ENCODE data around the gene STOX1.

The STOX1 gene

GRCh38 chr10:68857005-68857404 is 29.7 kb downstream of the STOX1 start:
- TF ChIP-seq FOXP2 (optimal IDR thresholded peaks at IDR 0.05; ENCODE audit: borderline replicate concordance, extremely low read depth, extremely low read length, insufficient read depth), result no peak
- TF ChIP-seq REST (IDR thresholded peaks at IDR 0.05; ENCODE audit: insufficient read depth in 1 of 2, low read depth in 2 of 2, low read length in 2 of 2), result no peak
- TF ChIP-seq TAF1 (IDR thresholded peaks at IDR 0.05; ENCODE audit: borderline replicate concordance, insufficient read depth, low read length), result no peak
- TF ChIP-seq POLR2AphosphoS5 (IDR thresholded peaks at IDR 0.05; ENCODE audit: low read depth, low read length), result no peak
- TF ChIP-seq SIN3A (IDR thresholded peaks at IDR 0.05; ENCODE audit: borderline replicate concordance, insufficient read depth, low read length), result no peak

- TF ChIP-seq TAF1 (IDR thresholded peaks at IDR 0.05; ENCODE audit: borderline replicate concordance, insufficient read depth, low read length) (no peak), POLR2AphosphoS5 (IDR thresholded peaks at IDR 0.05; ENCODE audit: low read depth, low read length) (no peak), SIN3A (IDR thresholded peaks at IDR 0.05; ENCODE audit: borderline replicate concordance, insufficient read depth, low read length) (no peak), FOXP2 (optimal IDR thresholded peaks at IDR 0.05; ENCODE audit: borderline replicate concordance, extremely low read depth, extremely low read length, insufficient read depth) (no peak), REST (IDR thresholded peaks at IDR 0.05; ENCODE audit: insufficient read depth in 1 of 2, low read depth in 2 of 2, low read length in 2 of 2) (no peak)
Measured at GRCh38 chr10:68861253-68861652, 33.9 kb downstream of the STOX1 start.

DNA sequence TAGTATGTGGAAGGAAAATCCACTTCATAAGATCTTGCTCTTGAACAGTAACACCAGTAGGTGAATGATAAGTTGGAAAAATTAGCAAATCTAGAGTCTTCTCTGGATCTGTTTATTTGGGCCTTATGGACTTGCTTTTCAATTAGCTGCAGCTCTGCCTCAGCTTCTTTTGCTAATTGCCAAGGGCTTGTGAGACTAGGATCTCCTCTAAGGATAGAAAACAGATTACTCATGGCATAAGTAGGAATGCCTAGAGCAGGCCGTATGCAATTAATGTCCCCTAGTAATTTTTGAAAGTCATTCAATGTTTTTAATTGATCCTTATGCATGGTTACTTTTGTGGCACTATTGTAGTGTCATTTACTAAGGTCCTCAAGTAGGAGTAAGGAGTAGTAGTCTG is 37.3 kb downstream of the STOX1 start:
- TF ChIP-seq POLR2AphosphoS5 (IDR thresholded peaks at IDR 0.05; ENCODE audit: low read depth, low read length) (no peak), TAF1 (IDR thresholded peaks at IDR 0.05; ENCODE audit: borderline replicate concordance, insufficient read depth, low read length) (no peak), FOXP2 (optimal IDR thresholded peaks at IDR 0.05; ENCODE audit: borderline replicate concordance, extremely low read depth, extremely low read length, insufficient read depth) (no peak), REST (IDR thresholded peaks at IDR 0.05; ENCODE audit: insufficient read depth in 1 of 2, low read depth in 2 of 2, low read length in 2 of 2) (no peak), SIN3A (IDR thresholded peaks at IDR 0.05; ENCODE audit: borderline replicate concordance, insufficient read depth, low read length) (no peak)

DNA sequence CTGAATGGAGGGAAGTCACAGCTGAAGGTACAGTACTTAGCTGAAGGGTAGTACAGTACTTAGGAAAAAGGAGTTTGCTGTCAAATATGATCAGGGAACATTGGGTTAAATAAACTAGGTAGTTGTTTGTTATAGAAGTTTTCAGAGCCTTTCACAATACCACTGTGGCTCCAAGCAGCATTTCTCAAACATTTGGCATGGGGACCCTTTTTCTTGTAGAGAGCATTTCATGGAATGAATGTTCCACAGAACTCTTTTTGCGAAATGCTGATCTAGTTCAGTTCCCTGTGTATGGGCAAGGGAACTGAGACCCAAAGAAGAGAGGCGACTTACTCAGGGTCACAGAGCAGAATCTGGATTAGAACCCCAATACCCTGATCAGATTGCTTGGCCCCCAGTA is 42.3 kb downstream of the STOX1 start:
- TF ChIP-seq REST (IDR thresholded peaks at IDR 0.05; ENCODE audit: insufficient read depth in 1 of 2, low read depth in 2 of 2, low read length in 2 of 2) (no peak), SIN3A (IDR thresholded peaks at IDR 0.05; ENCODE audit: borderline replicate concordance, insufficient read depth, low read length) (no peak), TAF1 (IDR thresholded peaks at IDR 0.05; ENCODE audit: borderline replicate concordance, insufficient read depth, low read length) (no peak), POLR2AphosphoS5 (IDR thresholded peaks at IDR 0.05; ENCODE audit: low read depth, low read length) (no peak), FOXP2 (optimal IDR thresholded peaks at IDR 0.05; ENCODE audit: borderline replicate concordance, extremely low read depth, extremely low read length, insufficient read depth) (no peak)

DNA sequence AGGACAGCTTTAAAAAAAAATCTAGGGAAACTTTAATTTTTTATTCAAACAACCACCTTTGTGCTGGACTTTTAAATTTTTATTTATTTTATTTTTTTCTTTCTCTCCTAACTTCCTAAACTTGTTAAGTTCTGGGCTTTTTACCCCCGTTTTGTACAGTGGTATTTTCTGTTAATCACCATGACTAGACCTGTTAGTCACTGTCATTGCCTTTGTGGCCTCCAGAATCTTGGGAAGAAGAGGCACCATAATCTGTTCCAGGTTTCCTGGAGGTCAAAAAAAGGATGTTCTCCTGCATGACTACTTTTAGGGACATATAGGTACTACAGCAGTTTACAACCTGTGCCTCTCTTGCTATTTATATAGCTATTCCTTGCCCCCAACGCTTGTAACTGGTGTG is 42.7 kb downstream of the STOX1 start:
- TF ChIP-seq TAF1 (IDR thresholded peaks at IDR 0.05; ENCODE audit: borderline replicate concordance, insufficient read depth, low read length) (no peak), POLR2AphosphoS5 (IDR thresholded peaks at IDR 0.05; ENCODE audit: low read depth, low read length) (no peak), FOXP2 (optimal IDR thresholded peaks at IDR 0.05; ENCODE audit: borderline replicate concordance, extremely low read depth, extremely low read length, insufficient read depth) (no peak), SIN3A (IDR thresholded peaks at IDR 0.05; ENCODE audit: borderline replicate concordance, insufficient read depth, low read length) (no peak), REST (IDR thresholded peaks at IDR 0.05; ENCODE audit: insufficient read depth in 1 of 2, low read depth in 2 of 2, low read length in 2 of 2) (no peak)
